HG02623 (cell line): ENCODE data around the gene F10.

Experiments
- ATAC-seq: cut with Tn5 transposase; IDR thresholded peaks from one replicate; pipeline ENCODE4 v1.9.1; 2021; ENCODE audit warnings: moderate library complexity; ENCODE audit not compliant: unreplicated experiment

Gene F10

DNA sequence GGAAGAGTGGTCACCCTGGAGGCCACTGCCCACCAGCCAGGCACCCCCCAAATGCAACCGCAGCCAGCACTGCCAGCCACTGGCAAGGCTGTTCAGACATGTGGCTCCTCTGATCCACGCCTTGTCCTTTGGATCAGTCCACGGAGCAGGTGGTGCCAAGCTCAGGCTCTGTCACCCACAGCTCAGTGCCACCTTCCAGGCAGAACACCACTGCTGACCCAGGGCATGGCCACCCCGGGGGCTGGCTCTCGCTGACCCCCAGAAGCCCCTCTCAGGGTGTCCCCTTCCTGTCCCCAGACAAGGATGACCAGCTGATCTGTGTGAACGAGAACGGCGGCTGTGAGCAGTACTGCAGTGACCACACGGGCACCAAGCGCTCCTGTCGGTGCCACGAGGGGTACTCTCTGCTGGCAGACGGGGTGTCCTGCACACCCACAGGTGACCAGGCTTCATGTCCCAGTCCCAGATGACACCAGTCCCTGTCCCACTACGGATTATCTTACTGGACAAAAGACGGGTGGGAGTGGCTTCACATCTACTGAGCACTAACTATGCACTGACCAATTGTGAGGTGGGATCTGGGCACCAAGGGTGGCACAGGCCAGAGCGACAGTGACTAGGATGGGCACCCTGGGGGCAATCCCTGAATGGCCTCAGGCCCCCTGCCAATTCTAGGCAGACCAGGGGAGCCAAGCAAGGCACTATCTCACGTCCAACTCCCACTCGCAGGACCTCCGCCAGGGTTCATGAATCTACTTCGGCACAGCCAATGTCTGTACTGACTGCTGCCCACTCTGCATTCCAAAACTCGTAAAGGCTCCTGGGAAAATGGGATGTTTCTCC is 7.0 kb upstream of the F10 start:
- ATAC-seq, result no peak

- no peak for ATAC-seq
Measured at GRCh38 chr13:113116206-113116800, 6.3 kb upstream of the F10 start.

DNA sequence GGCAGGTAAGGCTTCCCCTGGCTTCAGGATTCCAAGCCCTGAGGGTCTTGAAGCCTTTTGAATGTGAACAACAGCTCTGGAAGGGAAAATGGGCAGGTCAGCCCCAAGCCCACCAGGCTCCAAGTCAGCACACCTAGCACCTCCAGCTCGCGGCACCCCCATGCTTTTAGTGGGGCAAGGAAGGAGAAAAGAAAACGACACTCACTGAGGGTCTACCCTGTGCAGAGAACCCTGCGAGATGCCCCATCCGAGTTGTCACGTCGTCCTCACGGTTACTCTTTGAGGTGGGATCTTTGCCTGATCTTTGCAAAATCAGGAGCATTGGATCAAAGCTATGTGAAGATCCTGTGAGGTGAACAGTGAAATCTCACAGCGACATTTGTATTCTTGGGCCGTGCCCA is 5.7 kb upstream of the F10 start:
- ATAC-seq, result no peak

- no peak for ATAC-seq
Measured at GRCh38 chr13:113117335-113117872, 5.2 kb upstream of the F10 start.

DNA sequence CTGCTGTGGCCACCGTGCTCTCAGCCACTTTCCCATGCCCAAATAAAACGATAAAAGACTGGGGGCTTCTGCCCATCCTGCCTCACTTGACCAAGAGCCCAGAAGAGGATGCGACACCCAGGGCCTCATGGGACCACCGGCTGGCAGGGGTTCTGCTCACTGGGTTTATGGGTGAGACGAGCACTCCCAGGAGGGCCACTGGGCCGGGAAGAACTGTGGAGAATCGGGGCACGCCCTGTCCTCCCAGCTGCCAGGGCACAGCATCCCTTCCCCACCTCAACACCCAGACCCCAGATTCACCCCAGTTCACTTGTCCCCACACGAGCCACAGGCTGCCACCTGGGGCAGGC is 4.7 kb upstream of the F10 start:
- ATAC-seq, result no peak

GRCh38 chr13:113118261-113119021 is 4.2 kb upstream of the F10 start:
- no peak for ATAC-seq

- no peak for ATAC-seq
Measured at GRCh38 chr13:113119166-113119821, 3.3 kb upstream of the F10 start.

GRCh38 chr13:113119822-113120189 is 2.8 kb upstream of the F10 start:
- ATAC-seq, result no peak

DNA sequence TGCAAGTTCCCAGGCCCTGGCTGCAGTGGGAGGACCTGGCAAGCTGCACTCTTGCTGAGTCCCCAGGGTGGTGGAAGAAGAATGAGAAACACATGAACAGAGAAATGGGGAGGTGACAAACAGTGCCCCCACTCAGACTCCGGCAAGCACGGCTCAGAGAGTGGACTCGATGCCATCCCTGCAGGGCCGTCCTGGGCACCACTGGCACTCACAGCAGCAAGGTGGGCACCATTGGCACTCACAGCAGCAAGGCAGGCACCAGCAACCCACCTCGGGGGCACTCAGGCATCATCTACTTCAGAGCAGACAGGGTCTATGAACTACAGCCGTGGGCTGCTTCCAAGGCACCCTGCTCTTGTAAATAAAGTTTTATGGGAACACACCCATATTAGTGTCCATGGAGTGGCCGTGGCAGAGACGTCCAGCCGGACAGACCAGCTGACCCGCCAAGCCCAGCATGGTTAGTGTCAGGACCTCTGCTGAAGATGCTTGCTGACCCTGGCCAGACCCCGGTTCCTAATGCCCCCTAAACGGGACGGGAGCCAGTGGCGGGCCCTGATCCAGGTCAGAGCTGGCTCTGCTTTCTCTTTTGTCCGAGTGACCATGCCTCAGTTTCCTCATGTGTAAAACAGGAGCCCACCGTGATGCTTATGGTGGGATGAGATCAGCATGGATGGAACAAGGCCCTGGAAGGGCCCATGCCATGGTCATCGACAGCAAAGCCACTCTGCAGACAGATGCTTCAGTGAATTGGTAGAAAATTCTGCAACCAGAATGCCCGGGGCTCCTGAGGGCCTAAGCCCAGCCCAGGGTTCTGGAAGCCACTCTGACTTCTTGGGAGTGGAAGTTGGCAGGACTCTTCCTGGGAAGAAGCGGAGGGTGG is 2.1 kb upstream of the F10 start:
- no peak for ATAC-seq

GRCh38 chr13:113121183-113121927 is 1.2 kb upstream of the F10 start:
- ATAC-seq, result no peak

DNA sequence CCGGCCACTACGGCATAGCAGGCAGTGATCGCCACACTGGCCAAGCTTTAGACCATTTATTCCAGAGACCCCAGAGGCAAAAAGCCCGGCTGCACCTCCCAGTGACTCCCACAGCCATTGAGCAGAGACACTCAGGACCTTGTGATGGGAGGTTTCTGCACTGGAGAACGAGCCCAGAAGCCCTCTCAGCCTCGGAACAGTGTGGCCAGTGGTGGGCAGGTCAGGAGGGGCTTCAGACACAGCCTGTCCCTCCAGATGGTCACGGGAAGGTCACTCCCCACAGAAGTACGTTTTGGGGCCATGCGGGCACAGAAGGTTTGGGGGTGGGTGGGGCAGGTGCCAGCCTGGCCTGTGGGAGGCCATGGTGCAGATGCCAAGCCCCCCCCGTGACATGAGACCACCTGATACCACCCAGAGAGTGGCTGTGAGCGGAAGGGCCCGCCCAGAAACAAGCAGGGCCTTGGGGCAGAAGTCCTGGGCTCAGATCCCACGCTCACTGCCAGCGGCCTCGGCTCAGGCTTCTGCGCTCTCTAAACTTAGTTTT is 599 bp upstream of the F10 start:
- ATAC-seq, result no peak

DNA sequence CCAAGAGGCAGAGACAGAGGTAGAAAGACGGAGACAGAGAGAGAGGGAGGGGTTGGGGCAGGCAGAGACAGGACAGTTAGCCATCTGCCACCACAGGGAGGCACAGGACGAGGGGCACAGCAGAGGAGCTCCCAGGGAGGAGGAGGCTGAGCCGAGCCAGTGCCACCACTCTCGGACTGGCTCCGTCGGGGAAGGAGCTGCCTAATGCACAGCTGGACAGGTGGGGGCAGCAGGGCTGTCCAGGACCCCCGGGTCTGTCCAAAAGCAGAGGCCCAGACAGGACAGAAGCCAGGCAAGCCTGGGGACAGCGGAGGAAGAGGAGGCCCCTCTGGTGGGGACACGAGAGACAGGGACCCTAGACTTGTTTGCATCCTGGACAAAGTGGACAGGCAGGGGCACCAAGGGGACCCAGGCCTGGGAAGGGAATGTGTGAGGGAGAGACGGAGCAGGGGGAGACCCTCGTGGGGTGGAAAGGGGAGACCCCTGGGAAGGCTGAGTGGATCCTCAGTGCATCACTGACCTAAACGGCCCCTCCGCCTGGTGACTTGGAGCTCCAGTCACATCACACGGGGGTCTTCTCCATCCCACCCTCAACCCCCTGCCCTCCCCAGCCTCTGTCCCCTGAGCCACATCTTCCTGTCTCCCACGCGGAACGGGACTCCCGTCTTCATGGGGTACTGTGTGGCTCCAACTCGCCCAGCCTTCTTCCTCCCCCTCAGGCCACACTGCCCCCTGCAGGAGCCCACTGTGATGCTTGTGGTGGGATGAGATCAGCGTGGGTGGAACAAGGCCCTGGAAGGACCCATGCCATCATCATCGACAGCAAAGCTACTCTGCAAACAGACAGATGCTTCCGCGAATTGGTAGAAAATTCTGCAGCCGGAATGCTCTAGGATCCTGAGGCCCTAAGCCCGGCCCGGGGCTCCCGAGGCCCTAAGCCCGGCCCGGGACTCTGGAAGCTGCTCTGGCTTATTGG is 915 bp downstream of the F10 start:
- no peak for ATAC-seq

- ATAC-seq, result no peak
Measured at GRCh38 chr13:113124211-113124970, 1.8 kb downstream of the F10 start.

GRCh38 chr13:113125506-113126264 is 3.1 kb downstream of the F10 start:
- ATAC-seq, result no peak

- ATAC-seq, result no peak
Measured at GRCh38 chr13:113126265-113127150, 3.9 kb downstream of the F10 start.

DNA sequence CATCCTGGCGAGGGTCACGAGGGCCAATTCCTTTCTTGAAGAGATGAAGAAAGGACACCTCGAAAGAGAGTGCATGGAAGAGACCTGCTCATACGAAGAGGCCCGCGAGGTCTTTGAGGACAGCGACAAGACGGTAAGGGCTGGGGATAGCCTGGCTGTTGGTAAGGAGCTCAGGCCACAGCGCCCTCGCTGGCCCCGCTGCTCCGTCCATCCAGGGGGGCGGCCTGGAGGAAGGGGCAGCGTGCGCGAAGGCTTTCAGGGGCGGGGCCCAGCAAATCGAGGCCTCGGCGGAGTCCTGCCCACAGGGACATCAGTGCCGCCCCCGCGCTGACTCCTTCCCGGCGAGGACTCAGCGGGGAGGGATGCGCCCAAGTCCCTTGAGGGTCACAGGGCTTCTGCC is 6.9 kb downstream of the F10 start:
- ATAC-seq, result no peak
